Endothelial cell of umbilical vein (primary cell): ENCODE data around the gene CLCN2. TPM values are rescaled to one million over a fixed set of nuclear protein-coding genes. Genes with fewer than 3 reads are reported as not detected.

Experiments used
- BruUV-seq: library from RNA; stranded (reverse); fragments of 400-500 nt; replicated peaks from 2 replicates; lab custom pipeline; 2021; lab: Mats Ljungman, UMichigan
- CTCF ChIA-PET: fragments of 300-600, 350-600 bp; sonication (Branson Sonifier 250); formaldehyde crosslinking; loops from one replicate; lab custom pipeline; 2021; ENCODE audit warnings: antibody characterized with exemption, inconsistent platforms; lab: Charles Lee
- POLR2A ChIA-PET: fragments of 300-600, 350-600 bp; sonication (Branson Sonifier 250); formaldehyde crosslinking; loops from one replicate; lab custom pipeline; 2021; ENCODE audit warnings: antibody characterized with exemption, inconsistent platforms; lab: Charles Lee
- DNase-seq: peaks from one replicate; pipeline ENCODE4 v3.0.0-alpha.2; 2011; ENCODE audit warnings: low read depth, low spot score
- FAIRE-seq: peaks from 2 replicates; lab custom pipeline; 2011; peaks lifted over from hg19 to GRCh38; lab: Jason Lieb, UNC
- H2AFZ ChIP-seq: 2 replicates; pipeline ENCODE4 v1.6.0; 2012; ENCODE audit warnings: low read depth, low read length, control low read depth, inconsistent platforms
- H3K27ac ChIP-seq: 2 replicates; pipeline ENCODE4 v1.5.1; 2011; ENCODE audit warnings: low read depth, mild to moderate bottlenecking, control low read depth, low read length, moderate library complexity; ENCODE audit not compliant: insufficient read depth
- H3K27me3 ChIP-seq, 2 experiments: 2 replicates each; pipeline versions ENCODE4 v1.6.0 to v1.6.1; 2011; ENCODE audit warnings: low read length in 2 of 2, mixed read lengths in 1 of 2; ENCODE audit not compliant: control insufficient read depth in 2 of 2, insufficient read depth in 2 of 2
- H3K36me3 ChIP-seq, 2 experiments: 2 replicates in 1 of 2; 3 replicates in 1 of 2; pipeline ENCODE4 v1.5.1; 2011; ENCODE audit warnings: low read length in 2 of 2, mild to moderate bottlenecking in 1 of 2, moderate library complexity in 1 of 2; ENCODE audit not compliant: control insufficient read depth in 2 of 2, insufficient read depth in 2 of 2; ENCODE audit errors: extremely low read depth in 1 of 2
- H3K4me1 ChIP-seq: 3 replicates; pipeline ENCODE4 v1.5.1; 2011; ENCODE audit warnings: mild to moderate bottlenecking, low read length; ENCODE audit not compliant: control insufficient read depth, insufficient read depth; ENCODE audit errors: extremely low read depth
- H3K4me2 ChIP-seq: 2 replicates; pipeline ENCODE4 v1.6.1; 2011; ENCODE audit warnings: low read length, control low read depth, mixed read lengths; ENCODE audit not compliant: insufficient read depth
- H3K4me3 ChIP-seq, 3 experiments: fragments of 200-600 bp in 1 of 3; sonication (generic), shearing (Covaris generic) in 1 of 3; replicated peaks in 1 of 3; 2 replicates each; pipeline ENCODE4 v1.5.1; 2011 to 2016; ENCODE audit warnings: control low read depth in 3 of 3, low read length in 3 of 3, mild to moderate bottlenecking in 2 of 3, inconsistent platforms in 1 of 3, low read depth in 1 of 3, moderate library complexity in 1 of 3; ENCODE audit not compliant: insufficient read depth in 1 of 3
- H3K79me2 ChIP-seq: 2 replicates; pipeline ENCODE4 v1.6.0; 2012; ENCODE audit warnings: low read length, inconsistent platforms; ENCODE audit not compliant: control insufficient read depth, insufficient read depth
- H3K9ac ChIP-seq: replicated peaks from 2 replicates; pipeline ENCODE3; 2011; ENCODE audit warnings: low read length, control low read depth; ENCODE audit not compliant: insufficient read depth; ENCODE audit errors: extremely low read depth
- H3K9me1 ChIP-seq: replicated peaks from 3 replicates; pipeline ENCODE4 v1.6.0; 2011; ENCODE audit warnings: mild to moderate bottlenecking, low read length; ENCODE audit not compliant: control insufficient read depth, insufficient read depth; ENCODE audit errors: extremely low read depth
- H3K9me3 ChIP-seq: replicated peaks from 2 replicates; pipeline ENCODE4 v1.5.1; 2012; ENCODE audit warnings: low read length, inconsistent platforms; ENCODE audit not compliant: control insufficient read depth, insufficient read depth
- H4K20me1 ChIP-seq: replicated peaks from 2 replicates; pipeline ENCODE3; 2011; ENCODE audit warnings: mild to moderate bottlenecking, low read length; ENCODE audit not compliant: control insufficient read depth, insufficient read depth; ENCODE audit errors: extremely low read depth
- EZH2 ChIP-seq: IDR thresholded peaks from 2 replicates; pipeline ENCODE4 v1.6.1; 2012; ENCODE audit warnings: borderline replicate concordance, low read depth, mild to moderate bottlenecking, moderate library complexity, low read length, inconsistent platforms; ENCODE audit not compliant: severe bottlenecking
- FOS ChIP-seq: IDR thresholded peaks from 2 replicates; pipeline ENCODE4 v1.6.1; 2011; ENCODE audit warnings: mild to moderate bottlenecking, low read length, moderate library complexity, borderline replicate concordance; ENCODE audit not compliant: insufficient read depth
- GATA2 ChIP-seq: IDR thresholded peaks from 2 replicates; pipeline ENCODE4 v1.7.0; 2011; ENCODE audit warnings: low read depth, mild to moderate bottlenecking, moderate library complexity, mixed read lengths, low read length; ENCODE audit not compliant: insufficient read length, insufficient read depth
- JUN ChIP-seq: IDR thresholded peaks from 2 replicates; pipeline ENCODE4 v1.6.1; 2011; ENCODE audit warnings: borderline replicate concordance, low read depth; ENCODE audit not compliant: insufficient read length, insufficient read depth
- MAX ChIP-seq: IDR thresholded peaks from 2 replicates; pipeline ENCODE4 v1.6.1; 2011; ENCODE audit not compliant: insufficient read depth, insufficient read length
- MYC ChIP-seq: IDR thresholded peaks from one replicate; pipeline ENCODE4 v1.6.1; 2011; ENCODE audit warnings: mild to moderate bottlenecking, low read depth, low read length
- POLR2A ChIP-seq: IDR thresholded peaks from 2 replicates; pipeline ENCODE4 v1.6.1; 2012; ENCODE audit warnings: low read depth, mild to moderate bottlenecking, control low read depth, low read length
- POLR2AphosphoS5 ChIP-seq: IDR thresholded peaks from 2 replicates; pipeline ENCODE4 v1.6.1; 2012; ENCODE audit warnings: low read depth, mild to moderate bottlenecking, control low read depth, low read length, moderate library complexity; ENCODE audit not compliant: insufficient read depth
- dilution Hi-C: fragments of 300-500 bp; cut with MboI; formaldehyde crosslinking; loops from one replicate; pipeline ENCODE4 v1.15.0; 2019; ENCODE audit warnings: low sequenced_read_pairs; ENCODE audit not compliant: extremely low pct_ligation_motif_present
- intact Hi-C: fragments of 100-400 bp; cut with micrococcal nuclease; formaldehyde crosslinking; loops from one replicate; pipeline ENCODE4 v1.10.0; 2022
- polyA plus RNA-seq, 4 experiments: library from polyadenylated mRNA; depleted of rRNA in 3 of 4; stranded (reverse) in 3 of 4; unstranded in 1 of 4; fragments of >200 nt; gene quantifications; 2 replicates each; pipeline versions ENCODE4 v1.2.1 to v1.2.3, GENCODE V29; 2011 to 2012; ENCODE audit warnings: missing spikeins in 1 of 4
- total RNA-seq: library from RNA; stranded (reverse); gene quantifications from 2 replicates; pipeline ENCODE4 v1.2.3, GENCODE V29; 2021
- TF ChIP-seq, protein P1 (sequence below), 2 donors: IDR thresholded peaks; 1 replicate in 1 of 2; 2 replicates in 1 of 2; pipeline ENCODE4 v1.5.1; 2011; ENCODE audit warnings: low read length in 2 of 2, mild to moderate bottlenecking in 2 of 2, moderate library complexity in 2 of 2, control low read depth in 1 of 2, inconsistent platforms in 1 of 2, low read depth in 1 of 2; ENCODE audit not compliant: insufficient read depth in 1 of 2; ENCODE audit errors: extremely low read depth in 1 of 2

The CLCN2 gene
- total and polyA plus RNA-seq, 2 donors (not counting 3 experiments of a cell fraction or from before 2014, with no cell fraction given) = 3.5 to 6.5 TPM

- dilution Hi-C loops = no loop called here
- H3K9ac ChIP-seq = peak overlapping the region; percentile 76
- TSS peak; percentile 6 for BruUV-seq
- FAIRE-seq (peak; percentile 96), DNase-seq (peak; percentile 66)
- H3K4me1 ChIP-seq = peaks cover 74% of the 10 kb centered on the region
- H3K4me2 ChIP-seq = peak overlapping the region; percentile 73
- peaks cover 16 to 18% of the 10 kb centered on the region in 2 experiments for H3K36me3 ChIP-seq
- H3K4me3 ChIP-seq = peak overlapping the region; percentile 31 to 62 (median 54)
- ChIA-PET POLR2A (interaction anchor here (0.6 to 1.0 kb wide), 3 partner anchors 21 to 185 kb away, joined by 3 to 5 read pairs (median 4); no protein-coding TSS in a partner anchor), CTCF (interaction anchor here (0.7 to 2.2 kb wide), 10 partner anchors 9 to 442 kb away, joined by 3 to 7 read pairs (median 4); partner anchors contain the start of gene EIF2B5)
- TF ChIP-seq MAX = no peak
- TF ChIP-seq POLR2A = peak; percentile 46
- H3K9me1 ChIP-seq = no peaks in the 10 kb centered on the region
- intact Hi-C loops = loop anchor here (10.0 kb wide), 1 partner anchor 1598 kb away; the partner anchor contains the start of gene TRA2B
- H2AFZ ChIP-seq = no peak overlapping the region
- no peaks in the 10 kb centered on the region for H4K20me1 ChIP-seq
- H3K79me2 ChIP-seq = peaks cover 48% of the 10 kb centered on the region
- H3K27ac ChIP-seq = peak overlapping the region; percentile 99
- H3K9me3 ChIP-seq = no peaks in the 10 kb centered on the region
- no peaks in the 10 kb centered on the region for H3K27me3 ChIP-seq
These were observed 24.6 kb downstream of the CLCN2 start for GRCh38 chr3:184336547-184337398.

DNA sequence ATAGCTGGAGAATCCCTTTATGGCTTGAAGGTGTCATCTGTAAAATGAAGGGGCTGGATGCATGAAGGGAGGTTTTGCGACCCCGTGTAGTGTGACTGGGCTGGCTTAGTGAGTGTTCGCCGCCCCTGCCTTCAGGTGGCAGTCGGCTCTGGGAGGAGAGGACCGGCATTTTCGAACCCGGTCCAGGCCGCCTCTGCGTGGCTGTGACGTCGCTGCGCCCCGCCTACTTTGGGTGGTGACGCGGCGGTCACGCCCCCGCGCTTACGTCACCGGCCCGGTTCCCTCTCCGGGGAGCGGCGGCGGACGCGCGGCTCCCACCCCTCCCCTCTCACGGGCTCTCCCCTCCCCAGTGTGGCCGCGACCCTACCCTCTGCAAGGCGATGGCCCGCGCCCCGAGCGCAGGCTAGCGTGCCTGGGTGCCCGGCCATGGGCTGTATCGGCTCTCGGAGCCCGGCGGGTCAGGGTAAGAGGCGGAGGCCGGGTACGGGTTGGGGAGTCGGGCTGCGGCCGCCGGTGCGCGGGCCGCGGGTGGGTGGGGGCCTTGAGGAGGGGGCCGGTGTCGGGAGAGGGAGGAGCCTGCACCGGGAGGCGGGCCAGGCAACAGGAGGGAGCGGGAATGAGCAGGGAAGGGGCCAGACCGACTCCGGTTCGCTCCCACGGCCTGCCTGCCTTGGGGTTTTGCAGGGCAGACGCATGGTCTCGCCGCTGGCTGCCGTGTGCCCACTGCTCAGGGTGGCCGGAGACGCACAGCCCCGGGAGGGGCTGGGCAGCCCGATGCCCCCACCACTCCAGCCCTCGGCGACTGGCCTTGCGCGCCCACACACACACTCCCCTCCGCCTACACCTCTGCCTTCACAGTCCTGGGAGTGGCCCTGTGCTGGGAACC is 25.5 kb downstream of the CLCN2 start:
- Histone ChIP-seq H2AFZ (no peak overlapping the region), H3K79me2 (peaks cover 41% of the 10 kb centered on the region), H3K9me3 (no peaks in the 10 kb centered on the region), H3K36me3 (peaks cover 18 to 24% of the 10 kb centered on the region in 2 experiments), H3K27me3 (no peaks in the 10 kb centered on the region), H3K27ac (peak overlapping the region; percentile 99), H4K20me1 (no peaks in the 10 kb centered on the region), H3K4me2 (peak overlapping the region; percentile 73), H3K9me1 (no peaks in the 10 kb centered on the region), H3K4me1 (peaks cover 80% of the 10 kb centered on the region), H3K4me3 (peak overlapping the region; percentile 31 to 62 (median 54)), H3K9ac (peak overlapping the region; percentile 76)
- FAIRE-seq (peak; percentile 79), DNase-seq (peak; percentile 81)
- dilution Hi-C loops (no loop called here), intact Hi-C loops (loop anchor here (10.0 kb wide), 1 partner anchor 1599 kb away; the partner anchor contains the start of gene TRA2B)
- TF ChIP-seq EZH2 (no peak), POLR2A (no peak), MAX (no peak), MYC (no peak), FOS (peak; percentile 14), GATA2 (no peak), JUN (peak; percentile 5), POLR2AphosphoS5 (peak; percentile 84)
- TF ChIP-seq, protein P1, sequence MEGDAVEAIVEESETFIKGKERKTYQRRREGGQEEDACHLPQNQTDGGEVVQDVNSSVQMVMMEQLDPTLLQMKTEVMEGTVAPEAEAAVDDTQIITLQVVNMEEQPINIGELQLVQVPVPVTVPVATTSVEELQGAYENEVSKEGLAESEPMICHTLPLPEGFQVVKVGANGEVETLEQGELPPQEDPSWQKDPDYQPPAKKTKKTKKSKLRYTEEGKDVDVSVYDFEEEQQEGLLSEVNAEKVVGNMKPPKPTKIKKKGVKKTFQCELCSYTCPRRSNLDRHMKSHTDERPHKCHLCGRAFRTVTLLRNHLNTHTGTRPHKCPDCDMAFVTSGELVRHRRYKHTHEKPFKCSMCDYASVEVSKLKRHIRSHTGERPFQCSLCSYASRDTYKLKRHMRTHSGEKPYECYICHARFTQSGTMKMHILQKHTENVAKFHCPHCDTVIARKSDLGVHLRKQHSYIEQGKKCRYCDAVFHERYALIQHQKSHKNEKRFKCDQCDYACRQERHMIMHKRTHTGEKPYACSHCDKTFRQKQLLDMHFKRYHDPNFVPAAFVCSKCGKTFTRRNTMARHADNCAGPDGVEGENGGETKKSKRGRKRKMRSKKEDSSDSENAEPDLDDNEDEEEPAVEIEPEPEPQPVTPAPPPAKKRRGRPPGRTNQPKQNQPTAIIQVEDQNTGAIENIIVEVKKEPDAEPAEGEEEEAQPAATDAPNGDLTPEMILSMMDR (IDR thresholded peaks at IDR 0.05; ENCODE audit: extremely low read depth in 1 of 2, insufficient read depth in 1 of 2, low read depth in 1 of 2, low read length in 2 of 2) = no peak
- BruUV-seq = no TSS peak
- ChIA-PET POLR2A (interaction anchor here (1.0 kb wide), 1 partner anchor 16 kb away, joined by 3 read pairs; no protein-coding TSS in a partner anchor), CTCF (interaction anchor here (1.1 to 1.6 kb wide), 3 partner anchors 10 to 30 kb away, joined by 4 to 7 read pairs (median 4); no protein-coding TSS in a partner anchor)
